Lower leg skin (tissue), 4 donors: ENCODE results near the gene CLCC1. TPM values are rescaled to one million over a fixed set of nuclear protein-coding genes. Genes with fewer than 3 reads are reported as not detected.
"Not testable (repeated sequence)": the region's sequence is repeated elsewhere in the genome, so short reads cannot be mapped to it uniquely, and the experiment has no call there.

Experiments used
- DNase-seq, 2 donors: peaks; one replicate each; pipeline ENCODE4 v3.0.0-alpha.2; 2019; ENCODE audit warnings: low spot score in 2 of 2
- H3K4me3 ChIP-seq: fragments of 200-600 bp; sonication (generic); 2 replicates; pipeline ENCODE4 v1.5.1; 2017; ENCODE audit warnings: mild to moderate bottlenecking, low read depth; ENCODE audit not compliant: poor library complexity, severe bottlenecking
- POLR2A ChIP-seq, 2 donors: fragments of 450-650 bp; IDR thresholded peaks; one replicate each; pipeline ENCODE4 v1.6.1; 2016 to 2017; ENCODE audit warnings: antibody characterized with exemption in 2 of 2, mild to moderate bottlenecking in 1 of 2, moderate library complexity in 1 of 2
- WGBS, 2 donors: methylation state at CpG; one replicate each; pipeline ENCODE4 v1.1.5; 2018; 5-methylcytosine and 5-hydroxymethylcytosine counted together
- intact Hi-C: fragments of 100-400 bp; cut with DNase I; formaldehyde crosslinking; loops from one replicate; pipeline ENCODE4 v1.15.0; 2023; ENCODE audit warnings: low total_unique reads
- total RNA-seq, 4 donors: library from RNA; depleted of rRNA; stranded (reverse); fragments of >200 nt; gene quantifications; one replicate each; pipeline ENCODE4 v1.1.0, GENCODE V29; 2016
- TF ChIP-seq, protein P1 (sequence below), 3 donors: fragments of 450-650 bp; IDR thresholded peaks; one replicate each; pipeline ENCODE4 v1.5.1; 2016; ENCODE audit warnings: antibody characterized with exemption in 3 of 3, mild to moderate bottlenecking in 3 of 3, moderate library complexity in 2 of 3

CLCC1 gene
- total RNA-seq, 4 donors from 2014 or later, result 11.8 to 16.0 (median 14.6) TPM

DNA sequence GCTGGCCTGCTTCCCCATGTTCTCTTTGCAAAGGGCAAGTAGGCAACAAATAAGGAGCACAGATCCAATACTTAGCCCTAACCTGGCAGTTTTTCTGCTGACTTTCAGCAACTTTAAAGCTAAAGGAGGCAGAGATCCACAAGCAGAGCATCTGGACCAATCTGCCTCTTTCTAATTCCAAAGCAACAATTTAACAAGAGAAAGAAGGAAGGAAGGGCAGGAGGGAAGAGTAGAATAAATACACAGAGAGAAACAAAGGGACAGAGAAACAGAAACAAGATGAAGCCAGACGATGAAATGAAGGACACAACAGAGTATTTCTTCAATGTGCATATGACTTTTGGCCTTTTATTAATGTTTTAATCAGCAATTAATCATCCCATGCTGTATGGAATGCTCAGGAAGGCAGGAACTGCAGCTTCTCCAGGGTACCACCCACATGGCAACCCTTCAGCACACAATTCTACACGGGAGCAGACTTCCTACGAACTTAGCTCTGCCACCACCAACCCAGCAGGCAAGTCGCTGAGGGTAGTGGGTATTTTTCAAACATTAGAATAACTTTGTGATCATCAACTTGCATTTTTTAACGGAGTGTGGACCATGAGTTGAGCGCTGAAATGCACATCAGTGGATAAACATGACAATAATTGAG lies 15.3 kb downstream of the CLCC1 start:
- intact Hi-C loops, result no loop called here
- H3K4me3 ChIP-seq, result no peak overlapping the region
- DNase-seq, result no peak
- 12 to 15% methylated on average over 6 of the region's 6 CpGs for WGBS, 2 donors
- no peak for TF ChIP-seq POLR2A (IDR thresholded peaks at IDR 0.05)
- TF ChIP-seq, protein P1, sequence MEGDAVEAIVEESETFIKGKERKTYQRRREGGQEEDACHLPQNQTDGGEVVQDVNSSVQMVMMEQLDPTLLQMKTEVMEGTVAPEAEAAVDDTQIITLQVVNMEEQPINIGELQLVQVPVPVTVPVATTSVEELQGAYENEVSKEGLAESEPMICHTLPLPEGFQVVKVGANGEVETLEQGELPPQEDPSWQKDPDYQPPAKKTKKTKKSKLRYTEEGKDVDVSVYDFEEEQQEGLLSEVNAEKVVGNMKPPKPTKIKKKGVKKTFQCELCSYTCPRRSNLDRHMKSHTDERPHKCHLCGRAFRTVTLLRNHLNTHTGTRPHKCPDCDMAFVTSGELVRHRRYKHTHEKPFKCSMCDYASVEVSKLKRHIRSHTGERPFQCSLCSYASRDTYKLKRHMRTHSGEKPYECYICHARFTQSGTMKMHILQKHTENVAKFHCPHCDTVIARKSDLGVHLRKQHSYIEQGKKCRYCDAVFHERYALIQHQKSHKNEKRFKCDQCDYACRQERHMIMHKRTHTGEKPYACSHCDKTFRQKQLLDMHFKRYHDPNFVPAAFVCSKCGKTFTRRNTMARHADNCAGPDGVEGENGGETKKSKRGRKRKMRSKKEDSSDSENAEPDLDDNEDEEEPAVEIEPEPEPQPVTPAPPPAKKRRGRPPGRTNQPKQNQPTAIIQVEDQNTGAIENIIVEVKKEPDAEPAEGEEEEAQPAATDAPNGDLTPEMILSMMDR (IDR thresholded peaks at IDR 0.05), result no peak

DNA sequence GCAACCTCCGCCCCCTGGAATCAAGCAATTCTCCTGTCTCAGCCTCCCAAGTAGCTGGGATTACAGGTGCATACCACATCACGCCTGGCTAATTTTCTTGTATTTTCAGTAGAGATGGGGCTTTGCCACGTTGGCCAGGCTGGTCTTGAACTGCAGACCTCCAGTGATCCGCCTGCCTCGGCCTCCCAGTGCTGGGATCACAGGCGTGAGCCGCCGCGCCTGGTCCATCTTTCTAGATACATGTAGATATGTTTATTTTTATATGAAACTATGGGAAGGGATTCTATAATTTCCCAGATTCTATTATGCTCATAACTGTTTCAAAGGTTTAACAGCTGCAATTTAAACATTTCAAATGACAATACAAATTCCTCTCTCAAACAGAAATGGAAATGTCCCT lies 27.1 kb downstream of the CLCC1 start:
- intact Hi-C loops, result no loop called here

GRCh38 chr1:108933944-108934343 lies 29.3 kb downstream of the CLCC1 start:
- TF ChIP-seq, protein P1 (IDR thresholded peaks at IDR 0.05), result no peak
- no peak for TF ChIP-seq POLR2A (IDR thresholded peaks at IDR 0.05)
- DNase-seq, result no peak
- intact Hi-C loops, result no loop called here
- H3K4me3 ChIP-seq, result no peak overlapping the region
- 89 to 92% methylated on average over 5 of the region's 5 CpGs for WGBS, 2 donors

More for the DNA sequence above, 27.1 kb downstream of the CLCC1 start:
- no peak for TF ChIP-seq POLR2A (IDR thresholded peaks at IDR 0.05)
- TF ChIP-seq, protein P1 (IDR thresholded peaks at IDR 0.05), result no peak
- 92 to 97% methylated on average over 9 of the region's 9 CpGs for WGBS, 2 donors
- no peak overlapping the region for H3K4me3 ChIP-seq
- no peak for DNase-seq

- intact Hi-C loops, H3K4me3 ChIP-seq, DNase-seq: not testable (repeated sequence)
- WGBS, 2 donors, result 97 to 100% methylated on average over 1 of the region's 1 CpG
Observed at GRCh38 chr1:108927565-108927964, 35.7 kb downstream of the CLCC1 start.

DNA sequence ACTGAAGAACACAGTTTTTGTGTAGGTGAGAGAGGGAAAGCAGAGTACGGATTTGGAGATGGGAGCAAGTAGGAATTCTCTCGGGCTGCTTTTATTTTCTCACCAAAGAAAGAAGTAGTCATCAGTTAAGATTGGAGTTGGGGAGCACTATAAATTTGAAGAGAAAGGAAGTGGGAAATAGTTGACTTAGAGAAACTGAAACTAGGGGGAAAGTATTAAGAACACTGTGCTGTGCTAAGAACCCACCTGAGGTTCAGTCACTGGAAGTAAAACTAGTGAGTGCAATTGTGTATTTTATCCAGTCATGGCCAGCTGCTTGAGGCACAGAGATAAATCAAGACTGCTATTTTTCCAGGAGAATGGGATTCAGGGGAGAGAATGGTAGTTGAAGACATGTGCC lies 37.4 kb downstream of the CLCC1 start:
- DNase-seq, result no peak
- 91 to 92% methylated on average over 2 of the region's 2 CpGs for WGBS, 2 donors
- intact Hi-C loops, result no loop called here
- TF ChIP-seq, protein P1 (IDR thresholded peaks at IDR 0.05), result no peak
- no peak for TF ChIP-seq POLR2A (IDR thresholded peaks at IDR 0.05)
- H3K4me3 ChIP-seq, result no peak overlapping the region

GRCh38 chr1:108916788-108917187 lies 46.5 kb downstream of the CLCC1 start:
- no peak for DNase-seq
- intact Hi-C loops, result no loop called here
- no peak overlapping the region for H3K4me3 ChIP-seq
- 94 to 99% methylated on average over 2 of the region's 2 CpGs for WGBS, 2 donors
- no peak for TF ChIP-seq POLR2A (IDR thresholded peaks at IDR 0.05)
- TF ChIP-seq, protein P1 (IDR thresholded peaks at IDR 0.05), result no peak

Other genes with a start within 250 kb of the CLCC1 start
- gene STXBP3, start 216.8 kb downstream of the CLCC1 start, total RNA-seq, result 10 to 100 TPM; 57.4 to 80.7 (median 69.5) TPM
- gene AKNAD1, start 106.4 kb downstream of the CLCC1 start, total RNA-seq, result 1 to 10 TPM; 2.8 to 5.5 (median 3.5) TPM
- 100 to 1,000 TPM; 100 to 129 (median 122) TPM for gene GPSM2, start 86.5 kb downstream of the CLCC1 start, total RNA-seq
- gene WDR47, start 78.6 kb upstream of the CLCC1 start, total RNA-seq, result 10 to 100 TPM; 44.3 to 75.3 (median 49.0) TPM
- 10 to 100 TPM; 22.2 to 28.9 (median 23.9) TPM for gene TAF13, start 112.5 kb upstream of the CLCC1 start, total RNA-seq
- gene TMEM167B, start 127.3 kb upstream of the CLCC1 start, total RNA-seq, result 10 to 100 TPM; 24.8 to 52.3 (median 34.3) TPM
- gene ELAPOR1, start 150.6 kb upstream of the CLCC1 start, total RNA-seq, result 10 to 100 TPM; 16.4 to 60.0 (median 33.9) TPM